ENCODE measurements around the gene LFNG. TPM values are rescaled to one million over a fixed set of nuclear protein-coding genes. Genes with fewer than 3 reads are reported as not detected.
A peak's percentile ranks its signal among the peaks of the same experiment; 100 is the strongest.

Gene LFNG
- total and polyA plus RNA-seq, 2 of the 13 experiments (the other 11 are each of a cell fraction or from before 2014, with no cell fraction given) = 0.44 to 1.5 TPM

GRCh38 chr7:2510909-2511768 is 8.4 kb upstream of the LFNG start (continued):
- TF ChIP-seq ZNF142 (CRISPR knock-in tag; IDR thresholded peaks at IDR 0.05) (no peak), ZNF569 (CRISPR knock-in tag; IDR thresholded peaks at IDR 0.05; ENCODE audit: borderline replicate concordance) (no peak), ZNF766 (CRISPR knock-in tag; IDR thresholded peaks at IDR 0.05; ENCODE audit: borderline replicate concordance) (0 out of 2 replicates have a peak, but pooled peaks have one; percentile 29), HNRNPK (IDR thresholded peaks at IDR 0.05; ENCODE audit: low read depth, low read length, poor library complexity, severe bottlenecking) (no peak), ATF2 (CRISPR knock-in tag; IDR thresholded peaks at IDR 0.05) (no peak), NCOA5 (CRISPR knock-in tag; IDR thresholded peaks at IDR 0.05) (no peak), ZSCAN31 (CRISPR knock-in tag; IDR thresholded peaks at IDR 0.05; ENCODE audit: low read depth) (peak; percentile 55; the same call in 1 of the 2 replicates), PCBP1 (IDR thresholded peaks at IDR 0.05; ENCODE audit: borderline replicate concordance, low read depth, low read length) (0 out of 2 replicates have a peak, but pooled peaks have one; percentile 71), FOXC1 (CRISPR knock-in tag; IDR thresholded peaks at IDR 0.05; ENCODE audit: borderline replicate concordance) (0 out of 2 replicates have a peak, but pooled peaks have one; percentile 39), RFXAP (CRISPR knock-in tag; IDR thresholded peaks at IDR 0.05; ENCODE audit: borderline replicate concordance) (no peak), GFI1 (CRISPR knock-in tag; IDR thresholded peaks at IDR 0.05; ENCODE audit: borderline replicate concordance) (peak; percentile 99), JDP2 (CRISPR knock-in tag; IDR thresholded peaks at IDR 0.05; ENCODE audit: borderline replicate concordance) (no peak), GABPB1 (CRISPR knock-in tag; IDR thresholded peaks at IDR 0.05) (peak; percentile 73), ASH2L (IDR thresholded peaks at IDR 0.05; ENCODE audit: insufficient read length, low read depth, low read length) (no peak), MED1 (CRISPR knock-in tag; IDR thresholded peaks at IDR 0.05) (peak; percentile 73), ZFAT (CRISPR knock-in tag; conservative IDR thresholded peaks at IDR 0.05) (no peak), JARID2 (CRISPR knock-in tag; IDR thresholded peaks at IDR 0.05; ENCODE audit: insufficient replicate concordance) (no peak)
- TF ChIP-seq, protein P1, sequence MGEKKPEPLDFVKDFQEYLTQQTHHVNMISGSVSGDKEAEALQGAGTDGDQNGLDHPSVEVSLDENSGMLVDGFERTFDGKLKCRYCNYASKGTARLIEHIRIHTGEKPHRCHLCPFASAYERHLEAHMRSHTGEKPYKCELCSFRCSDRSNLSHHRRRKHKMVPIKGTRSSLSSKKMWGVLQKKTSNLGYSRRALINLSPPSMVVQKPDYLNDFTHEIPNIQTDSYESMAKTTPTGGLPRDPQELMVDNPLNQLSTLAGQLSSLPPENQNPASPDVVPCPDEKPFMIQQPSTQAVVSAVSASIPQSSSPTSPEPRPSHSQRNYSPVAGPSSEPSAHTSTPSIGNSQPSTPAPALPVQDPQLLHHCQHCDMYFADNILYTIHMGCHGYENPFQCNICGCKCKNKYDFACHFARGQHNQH (CRISPR knock-in tag; IDR thresholded peaks at IDR 0.05) = 0 out of 2 replicates have a peak, but pooled peaks have one; percentile 28

Measured in HepG2 (cell line).